HG03103 (cell line): Measurements from ENCODE around the gene HTT.
"Not testable (repeated sequence)": the region's sequence is repeated elsewhere in the genome, so short reads cannot be mapped to it uniquely, and the experiment has no call there.

ENCODE experiments used
- ATAC-seq: cut with Tn5 transposase; IDR thresholded peaks from one replicate; pipeline ENCODE4 v1.9.1; 2021; ENCODE audit warnings: low read depth; ENCODE audit not compliant: unreplicated experiment

Gene HTT

GRCh38 chr4:3044870-3045819 is 29.3 kb upstream of the HTT start:
- no peak for ATAC-seq

DNA sequence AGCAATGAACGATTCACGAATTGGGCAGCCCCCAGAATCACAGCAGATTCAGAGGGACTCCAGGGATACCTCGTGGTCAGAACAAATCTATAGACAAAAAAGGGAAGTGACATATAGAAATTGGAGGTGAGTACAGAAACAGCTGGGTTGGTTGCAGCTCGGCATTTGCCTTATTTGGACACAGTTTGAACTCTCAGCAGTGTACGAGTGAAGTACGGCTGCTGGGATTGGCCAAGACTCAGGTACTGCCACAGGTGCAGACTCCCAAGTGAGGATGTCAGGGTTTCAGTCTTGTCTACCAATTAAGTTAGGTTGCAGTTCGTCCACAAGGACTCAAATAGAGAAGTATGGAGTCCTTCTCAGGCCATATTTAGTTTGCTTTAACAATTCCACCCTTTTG is 28.3 kb upstream of the HTT start:
- no peak for ATAC-seq

GRCh38 chr4:3046623-3047022 is 27.9 kb upstream of the HTT start:
- ATAC-seq: no peak

GRCh38 chr4:3047464-3048286 is 26.8 kb upstream of the HTT start:
- peak; percentile 85 for ATAC-seq

DNA sequence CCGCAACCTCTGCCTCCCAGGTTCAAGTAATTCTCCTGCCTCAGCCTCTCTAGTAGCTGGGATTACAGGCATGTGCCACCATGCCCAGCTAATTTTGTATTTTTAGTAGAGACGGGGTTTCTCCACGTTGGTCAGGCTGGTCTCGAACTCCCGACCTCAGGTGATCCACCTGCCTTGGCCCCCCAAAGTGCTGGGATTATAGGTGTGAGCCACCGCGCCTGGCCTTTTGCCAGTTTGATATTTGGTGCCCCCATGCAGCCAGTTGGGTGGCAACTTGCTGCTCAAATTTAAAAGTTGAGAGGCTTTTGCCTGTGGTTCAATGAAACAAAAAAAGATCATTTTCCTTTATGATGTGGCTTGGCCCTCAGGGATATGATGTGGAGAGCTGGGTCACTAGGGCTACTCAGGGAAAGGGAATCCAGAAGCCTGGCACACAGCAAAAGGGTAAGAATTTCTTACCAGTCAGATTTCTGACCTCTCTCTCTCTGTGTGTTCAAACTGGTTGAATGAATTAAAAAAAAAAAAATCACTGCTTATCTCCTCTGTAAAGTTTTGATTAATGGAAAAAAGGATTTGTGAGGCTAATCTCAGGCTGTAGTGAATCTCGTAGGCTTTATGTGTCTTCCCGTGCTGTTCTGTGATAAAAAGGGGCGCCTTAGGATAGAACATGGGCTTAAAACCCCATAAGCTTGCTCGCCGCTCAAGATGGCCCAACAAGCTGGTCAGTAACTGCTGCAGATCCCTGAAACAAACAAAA is 23.2 kb upstream of the HTT start:
- not testable (repeated sequence) for ATAC-seq

- ATAC-seq: no peak
Measured at GRCh38 chr4:3054169-3054759, 20.2 kb upstream of the HTT start.

GRCh38 chr4:3059943-3060342 is 14.5 kb upstream of the HTT start:
- ATAC-seq: no peak

DNA sequence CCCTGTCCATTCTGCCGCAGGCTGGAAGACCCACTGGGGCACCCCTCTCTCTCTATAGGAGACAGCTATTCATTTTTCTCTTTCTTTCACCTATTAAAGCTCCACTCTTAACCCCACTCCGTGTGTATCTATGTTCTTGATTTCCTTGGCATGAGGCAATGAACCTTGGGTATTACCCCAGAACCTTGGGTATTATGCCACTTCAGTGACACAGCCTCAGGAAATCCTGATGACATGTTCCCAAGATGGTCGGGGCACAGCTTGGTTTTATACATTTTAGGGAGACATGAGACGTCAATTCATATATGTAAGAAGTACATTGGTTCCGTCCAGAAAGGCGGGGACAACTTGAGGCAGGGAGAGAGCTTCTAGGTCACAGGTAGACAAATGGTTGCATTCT is 13.5 kb upstream of the HTT start:
- no peak for ATAC-seq

- no peak for ATAC-seq
Measured at GRCh38 chr4:3062471-3062870, 12.0 kb upstream of the HTT start.

- no peak for ATAC-seq
Measured at GRCh38 chr4:3065551-3065950, 8.9 kb upstream of the HTT start.

GRCh38 chr4:3066836-3067400 is 7.6 kb upstream of the HTT start:
- ATAC-seq: no peak

GRCh38 chr4:3067473-3068001 is 6.9 kb upstream of the HTT start:
- ATAC-seq: no peak

- ATAC-seq: no peak
Measured at GRCh38 chr4:3069661-3070199, 4.8 kb upstream of the HTT start.

- no peak for ATAC-seq
Measured at GRCh38 chr4:3070709-3071500, 3.6 kb upstream of the HTT start.

DNA sequence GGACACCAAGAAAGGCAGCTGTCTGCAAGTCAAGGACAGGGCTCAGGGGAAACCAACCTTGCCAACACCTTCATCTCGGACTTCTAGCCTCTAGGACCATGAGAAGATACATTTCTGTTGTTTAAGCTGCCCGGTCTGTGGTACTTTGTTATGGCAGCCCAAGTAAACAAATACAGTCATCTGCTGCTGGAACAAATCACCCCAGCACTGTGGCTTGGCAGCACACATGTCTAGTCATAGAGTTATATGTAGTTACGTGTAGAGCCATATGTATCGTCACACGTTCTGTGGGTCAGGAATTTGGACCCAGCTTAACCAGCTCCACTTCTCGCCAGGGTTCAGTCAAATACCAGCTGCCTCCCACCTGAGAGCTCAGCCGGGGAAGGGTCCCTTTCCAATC is 2.7 kb upstream of the HTT start:
- no peak for ATAC-seq

GRCh38 chr4:3073158-3074077 is 1.1 kb upstream of the HTT start:
- peak; percentile 27 for ATAC-seq

- no peak for ATAC-seq
Measured at GRCh38 chr4:3074846-3075651, 568 bp downstream of the HTT start.
